OCI-LY1 (cell line): ENCODE results near the gene FALEC.

Experiments used
- H2AFZ ChIP-seq: fragments of 200-600 bp; sonication (generic), shearing (Covaris generic); 2 replicates; pipeline ENCODE4 v1.6.0; 2014; ENCODE audit warnings: antibody characterized with exemption, mild to moderate bottlenecking, low read length
- H3F3A ChIP-seq: fragments of 200-600 bp; sonication (generic), shearing (Covaris generic); 2 replicates; pipeline ENCODE4 v1.6.0; 2014; ENCODE audit warnings: mild to moderate bottlenecking, antibody characterized with exemption, low read length, moderate library complexity; ENCODE audit not compliant: insufficient read depth
- H3K27ac ChIP-seq: fragments of 200-600 bp; sonication (generic); 2 replicates; pipeline ENCODE4 v1.5.1; 2014; ENCODE audit warnings: low read length, mixed run types, mild to moderate bottlenecking, low read depth; ENCODE audit not compliant: poor library complexity, severe bottlenecking
- H3K27me3 ChIP-seq: fragments of 200-600 bp; sonication (generic); 2 replicates; pipeline ENCODE4 v1.6.0; 2014; ENCODE audit warnings: antibody characterized with exemption, mild to moderate bottlenecking, low read length, moderate library complexity; ENCODE audit not compliant: insufficient read depth
- H3K36me3 ChIP-seq: fragments of 200-600 bp; sonication (generic); 2 replicates; pipeline ENCODE4 v1.6.1; 2014; ENCODE audit warnings: mild to moderate bottlenecking, antibody characterized with exemption, low read length, moderate library complexity, mixed read lengths; ENCODE audit not compliant: insufficient read depth
- H3K4me1 ChIP-seq: fragments of 200-600 bp; sonication (generic); 2 replicates; pipeline ENCODE4 v1.5.1; 2014; ENCODE audit warnings: mild to moderate bottlenecking, low read length, moderate library complexity; ENCODE audit not compliant: insufficient read depth, severe bottlenecking
- H3K4me2 ChIP-seq: fragments of 200-600 bp; sonication (generic), shearing (Covaris generic); 2 replicates; pipeline ENCODE4 v1.6.1; 2014; ENCODE audit warnings: low read length
- H3K4me3 ChIP-seq: fragments of 200-600 bp; sonication (generic); 2 replicates; pipeline ENCODE4 v1.5.1; 2014; ENCODE audit warnings: low read length, low read depth, mild to moderate bottlenecking, mixed read lengths; ENCODE audit not compliant: poor library complexity, severe bottlenecking
- H3K79me2 ChIP-seq: fragments of 200-600 bp; shearing (Covaris generic); 2 replicates; pipeline ENCODE4 v1.6.1; 2016; ENCODE audit warnings: mixed run types, low read length, mixed read lengths; ENCODE audit not compliant: insufficient read depth
- H3K9ac ChIP-seq: fragments of 200-600 bp; sonication (generic), shearing (Covaris generic); 2 replicates; pipeline ENCODE4 v1.6.1; 2014; ENCODE audit warnings: mild to moderate bottlenecking, low read length, mixed read lengths
- H3K9me2 ChIP-seq: fragments of 200-600 bp; sonication (generic), shearing (Covaris generic); 2 replicates; pipeline ENCODE4 v1.6.1; 2014; ENCODE audit warnings: low read depth, mild to moderate bottlenecking, low read length, mixed read lengths
- H3K9me3 ChIP-seq: fragments of 200-600 bp; shearing (Covaris generic); 2 replicates; pipeline ENCODE4 v1.6.1; 2014; ENCODE audit warnings: low read length, mixed read lengths
- H4K20me1 ChIP-seq: fragments of 200-600 bp; sonication (generic), shearing (Covaris generic); 2 replicates; pipeline ENCODE4 v1.6.0; 2016; ENCODE audit warnings: mild to moderate bottlenecking, low read length; ENCODE audit not compliant: insufficient read depth
- EZH2 ChIP-seq: fragments of 200-600 bp; sonication (generic), shearing (Covaris generic); IDR thresholded peaks from 2 replicates; pipeline ENCODE4 v1.8.0; 2017; ENCODE audit warnings: borderline replicate concordance, mixed run types, mild to moderate bottlenecking, antibody characterized with exemption, low read length, moderate library complexity, mixed read lengths
- TF ChIP-seq, protein P1 (sequence below): fragments of 200-600 bp; sonication (generic), shearing (Covaris generic); IDR thresholded peaks from 2 replicates; pipeline ENCODE4 v1.5.1; 2017; ENCODE audit warnings: mild to moderate bottlenecking, antibody characterized with exemption, low read length, moderate library complexity, mixed read lengths

Gene FALEC

DNA sequence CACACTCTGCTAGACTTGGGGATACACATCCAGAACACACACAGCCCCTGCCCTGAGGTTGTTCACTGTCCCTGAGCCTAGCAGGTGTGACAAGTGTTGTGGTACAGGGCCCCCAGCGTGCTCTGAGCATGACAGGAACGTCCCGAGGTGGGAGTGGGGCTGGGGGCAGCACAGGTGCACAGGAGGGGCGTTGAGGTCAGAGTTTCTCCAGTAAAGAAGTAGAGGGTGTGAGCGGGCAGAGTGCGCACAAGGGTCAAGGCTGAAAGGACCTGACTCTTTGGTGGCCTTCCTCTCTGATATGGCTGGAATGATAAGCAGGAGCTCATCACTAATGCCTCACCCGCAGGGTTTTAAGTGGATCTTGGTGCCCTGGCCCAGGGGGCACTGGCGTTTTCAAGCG is 1.3 kb upstream of the FALEC start:
- Histone ChIP-seq H3K27ac (no peak overlapping the region), H3K9ac (no peak overlapping the region), H3F3A (no peaks in the 10 kb centered on the region), H3K9me3 (no peaks in the 10 kb centered on the region), H3K4me2 (0 out of 2 replicates have a peak overlapping the region, but pooled peaks have one; percentile 77), H4K20me1 (no peaks in the 10 kb centered on the region), H2AFZ (no peak overlapping the region), H3K9me2 (no peaks in the 10 kb centered on the region), H3K27me3 (no peaks in the 10 kb centered on the region), H3K4me3 (no peak overlapping the region), H3K36me3 (no peaks in the 10 kb centered on the region; the same call in 1 of the 2 replicates), H3K4me1 (peaks cover 18% of the 10 kb centered on the region), H3K79me2 (no peaks in the 10 kb centered on the region)
- TF ChIP-seq, protein P1, sequence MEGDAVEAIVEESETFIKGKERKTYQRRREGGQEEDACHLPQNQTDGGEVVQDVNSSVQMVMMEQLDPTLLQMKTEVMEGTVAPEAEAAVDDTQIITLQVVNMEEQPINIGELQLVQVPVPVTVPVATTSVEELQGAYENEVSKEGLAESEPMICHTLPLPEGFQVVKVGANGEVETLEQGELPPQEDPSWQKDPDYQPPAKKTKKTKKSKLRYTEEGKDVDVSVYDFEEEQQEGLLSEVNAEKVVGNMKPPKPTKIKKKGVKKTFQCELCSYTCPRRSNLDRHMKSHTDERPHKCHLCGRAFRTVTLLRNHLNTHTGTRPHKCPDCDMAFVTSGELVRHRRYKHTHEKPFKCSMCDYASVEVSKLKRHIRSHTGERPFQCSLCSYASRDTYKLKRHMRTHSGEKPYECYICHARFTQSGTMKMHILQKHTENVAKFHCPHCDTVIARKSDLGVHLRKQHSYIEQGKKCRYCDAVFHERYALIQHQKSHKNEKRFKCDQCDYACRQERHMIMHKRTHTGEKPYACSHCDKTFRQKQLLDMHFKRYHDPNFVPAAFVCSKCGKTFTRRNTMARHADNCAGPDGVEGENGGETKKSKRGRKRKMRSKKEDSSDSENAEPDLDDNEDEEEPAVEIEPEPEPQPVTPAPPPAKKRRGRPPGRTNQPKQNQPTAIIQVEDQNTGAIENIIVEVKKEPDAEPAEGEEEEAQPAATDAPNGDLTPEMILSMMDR: no peak

DNA sequence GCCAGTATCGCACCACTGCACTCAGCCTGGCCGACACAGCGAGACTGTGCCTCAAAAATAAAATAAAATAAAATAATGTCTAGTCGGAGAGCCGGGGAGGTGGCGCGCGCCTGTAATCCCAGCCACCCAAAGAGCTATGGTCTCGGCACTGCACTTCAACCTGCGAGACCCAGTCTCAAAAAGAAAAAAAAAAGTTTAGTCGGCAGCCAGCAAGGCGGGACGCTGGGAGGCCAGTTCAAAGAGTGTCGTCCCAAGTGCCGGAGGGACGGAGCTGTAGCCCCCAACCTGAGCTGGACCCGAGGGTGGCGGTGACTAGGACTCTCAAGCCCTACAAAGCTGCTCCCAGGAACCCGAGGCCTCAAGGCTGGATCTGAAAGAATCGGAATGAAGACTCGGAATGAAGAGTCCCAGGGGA is 632 bp upstream of the FALEC start:
- Histone ChIP-seq H3K4me2 (peak overlapping the region; percentile 77), H3K79me2 (no peaks in the 10 kb centered on the region), H3K9me3 (no peaks in the 10 kb centered on the region), H4K20me1 (no peaks in the 10 kb centered on the region), H3K4me3 (peak overlapping the region; percentile 65), H3K9ac (peak overlapping the region; percentile 56), H3K36me3 (no peaks in the 10 kb centered on the region; the same call in 1 of the 2 replicates), H3F3A (no peaks in the 10 kb centered on the region), H3K27ac (no peak overlapping the region), H3K4me1 (peaks cover 18% of the 10 kb centered on the region), H2AFZ (peak overlapping the region; percentile 11; the same call in 1 of the 2 replicates), H3K9me2 (no peaks in the 10 kb centered on the region), H3K27me3 (no peaks in the 10 kb centered on the region)
- TF ChIP-seq, protein P1: no peak
- TF ChIP-seq EZH2: no peak

DNA sequence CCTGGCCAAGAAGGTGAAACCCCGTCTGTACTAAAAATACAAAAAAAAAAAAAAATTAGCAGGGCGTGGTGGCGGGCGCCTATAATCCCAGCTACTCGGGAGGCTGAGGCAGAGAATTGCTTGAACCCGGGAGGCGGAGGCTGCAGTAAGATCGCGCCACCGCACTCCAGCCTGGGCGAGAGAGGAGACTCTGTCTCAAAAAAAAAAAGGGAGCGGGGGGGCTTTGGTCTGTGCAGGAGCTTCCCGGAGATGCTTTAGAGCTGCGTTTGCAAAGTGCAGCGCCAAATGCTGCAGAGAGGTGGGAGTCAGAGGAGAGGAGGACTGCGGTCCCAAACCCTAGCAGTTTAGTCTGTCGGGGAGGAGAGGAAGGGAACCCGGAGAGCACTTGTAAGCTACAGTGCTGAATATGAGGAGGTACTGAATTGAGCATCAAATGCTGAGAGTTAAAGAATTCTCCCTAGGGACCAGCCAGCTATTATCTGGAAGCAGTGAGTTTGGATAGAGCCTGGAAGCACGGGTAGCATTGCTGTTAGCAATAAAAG is 569 bp downstream of the FALEC start:
- Histone ChIP-seq H3F3A (no peaks in the 10 kb centered on the region), H3K36me3 (no peaks in the 10 kb centered on the region; the same call in 1 of the 2 replicates), H3K79me2 (no peaks in the 10 kb centered on the region), H3K27ac (no peak overlapping the region), H2AFZ (no peak overlapping the region), H3K9ac (no peak overlapping the region; the same call in 1 of the 2 replicates), H3K4me1 (peaks cover 18% of the 10 kb centered on the region), H3K4me2 (peak overlapping the region; percentile 77), H3K4me3 (peak overlapping the region; percentile 65), H3K27me3 (no peaks in the 10 kb centered on the region), H4K20me1 (no peaks in the 10 kb centered on the region), H3K9me2 (no peaks in the 10 kb centered on the region), H3K9me3 (no peaks in the 10 kb centered on the region)
- TF ChIP-seq, protein P1: no peak
- no peak for TF ChIP-seq EZH2
